ENCODE results near the gene RAC3.

DNA sequence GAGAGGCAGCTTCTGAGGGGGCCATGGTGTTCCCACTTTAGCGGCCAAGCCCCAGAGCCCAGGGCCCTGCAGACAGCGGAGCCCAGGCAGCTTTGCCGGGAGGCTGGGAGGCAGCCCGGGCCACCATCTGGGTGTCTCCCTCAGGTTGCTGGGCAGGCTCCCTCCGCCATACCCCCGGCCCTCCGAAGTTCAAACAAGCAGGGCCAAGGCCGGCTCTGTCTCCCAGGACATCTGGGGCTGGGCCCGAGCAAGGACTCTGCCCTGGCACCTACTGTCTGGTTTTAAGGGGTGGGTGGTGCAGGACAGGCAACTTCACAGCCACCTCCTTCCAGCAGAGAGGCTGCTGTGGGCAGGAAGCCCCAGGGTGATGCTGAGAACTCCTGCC is 31.5 kb downstream of the RAC3 start:
- TF ChIP-seq, protein P1, sequence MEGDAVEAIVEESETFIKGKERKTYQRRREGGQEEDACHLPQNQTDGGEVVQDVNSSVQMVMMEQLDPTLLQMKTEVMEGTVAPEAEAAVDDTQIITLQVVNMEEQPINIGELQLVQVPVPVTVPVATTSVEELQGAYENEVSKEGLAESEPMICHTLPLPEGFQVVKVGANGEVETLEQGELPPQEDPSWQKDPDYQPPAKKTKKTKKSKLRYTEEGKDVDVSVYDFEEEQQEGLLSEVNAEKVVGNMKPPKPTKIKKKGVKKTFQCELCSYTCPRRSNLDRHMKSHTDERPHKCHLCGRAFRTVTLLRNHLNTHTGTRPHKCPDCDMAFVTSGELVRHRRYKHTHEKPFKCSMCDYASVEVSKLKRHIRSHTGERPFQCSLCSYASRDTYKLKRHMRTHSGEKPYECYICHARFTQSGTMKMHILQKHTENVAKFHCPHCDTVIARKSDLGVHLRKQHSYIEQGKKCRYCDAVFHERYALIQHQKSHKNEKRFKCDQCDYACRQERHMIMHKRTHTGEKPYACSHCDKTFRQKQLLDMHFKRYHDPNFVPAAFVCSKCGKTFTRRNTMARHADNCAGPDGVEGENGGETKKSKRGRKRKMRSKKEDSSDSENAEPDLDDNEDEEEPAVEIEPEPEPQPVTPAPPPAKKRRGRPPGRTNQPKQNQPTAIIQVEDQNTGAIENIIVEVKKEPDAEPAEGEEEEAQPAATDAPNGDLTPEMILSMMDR (IDR thresholded peaks at IDR 0.05; ENCODE audit: poor library complexity) = no peak
- TF ChIP-seq EZH2 (IDR thresholded peaks at IDR 0.05; ENCODE audit: borderline replicate concordance) = no peak
- TF ChIP-seq EZH2phosphoT487 (IDR thresholded peaks at IDR 0.05; ENCODE audit: low read depth, severe bottlenecking, unreplicated experiment) = no peak
